RPMI7951 (cell line): ENCODE measurements around the gene CD47. TPM values are rescaled to one million over a fixed set of nuclear protein-coding genes. Genes with fewer than 3 reads are reported as not detected.
A peak's percentile ranks its signal among the peaks of the same experiment; 100 is the strongest.

ENCODE experiments used
- DNase-seq: peaks from one replicate; pipeline ENCODE4 v3.0.0-alpha.2; 2012; ENCODE audit warnings: low read depth
- total RNA-seq: library from RNA; depleted of rRNA; stranded (reverse); fragments of >200 nt; shearing (Covaris generic); gene quantifications from 2 replicates; pipeline ENCODE4 v1.2.3, GENCODE V29; 2014

The CD47 gene
- total RNA-seq, 1 experiment from 2014 or later, result 93.7 TPM

- no peak for DNase-seq
Observed at GRCh38 chr3:108053067-108053466, 37.8 kb downstream of the CD47 start.

- DNase-seq, result peak; percentile 59
Observed at GRCh38 chr3:108051005-108051404, 39.8 kb downstream of the CD47 start.

DNA sequence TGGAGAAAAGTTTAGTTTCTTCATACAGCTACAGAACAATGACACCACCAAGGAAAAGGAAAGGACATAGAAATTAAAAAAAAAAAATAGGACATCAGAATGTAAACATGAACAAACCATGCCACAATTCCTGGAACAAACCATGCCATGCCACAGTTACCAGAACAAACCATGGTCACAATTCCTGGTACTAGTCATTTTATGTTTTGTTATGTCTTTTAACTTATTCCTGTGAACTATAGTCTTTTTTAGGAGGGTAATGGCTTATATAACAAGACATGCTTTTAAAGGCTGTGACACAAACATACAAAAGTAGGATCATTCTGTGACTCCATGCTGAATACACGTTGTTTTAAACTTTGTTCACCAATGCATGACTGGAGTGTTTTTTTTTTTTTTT is 42.8 kb downstream of the CD47 start:
- no peak for DNase-seq

DNA sequence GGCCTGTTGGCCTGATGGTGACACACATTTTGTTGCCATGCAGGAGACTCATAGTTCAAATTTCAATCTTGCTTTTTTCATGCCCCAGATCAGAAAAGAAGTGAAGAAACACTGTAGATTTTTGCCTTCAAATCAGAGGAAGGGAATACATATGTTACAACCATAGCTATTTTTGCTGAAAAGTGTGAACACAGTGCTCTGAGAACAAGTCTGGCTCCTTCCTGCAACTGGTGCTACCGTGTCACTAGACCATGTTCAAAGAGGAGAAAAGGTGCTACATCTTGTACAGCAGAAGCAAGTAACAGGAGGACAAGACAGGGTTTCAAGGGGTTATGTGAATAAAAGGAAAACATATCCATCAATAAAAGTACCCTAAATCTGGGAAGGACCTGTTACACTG is 44.6 kb downstream of the CD47 start:
- DNase-seq, result no peak

- DNase-seq, result no peak
Observed at GRCh38 chr3:108044699-108045098, 46.1 kb downstream of the CD47 start.

- no peak for DNase-seq
Observed at GRCh38 chr3:108042300-108042699, 48.5 kb downstream of the CD47 start.

DNA sequence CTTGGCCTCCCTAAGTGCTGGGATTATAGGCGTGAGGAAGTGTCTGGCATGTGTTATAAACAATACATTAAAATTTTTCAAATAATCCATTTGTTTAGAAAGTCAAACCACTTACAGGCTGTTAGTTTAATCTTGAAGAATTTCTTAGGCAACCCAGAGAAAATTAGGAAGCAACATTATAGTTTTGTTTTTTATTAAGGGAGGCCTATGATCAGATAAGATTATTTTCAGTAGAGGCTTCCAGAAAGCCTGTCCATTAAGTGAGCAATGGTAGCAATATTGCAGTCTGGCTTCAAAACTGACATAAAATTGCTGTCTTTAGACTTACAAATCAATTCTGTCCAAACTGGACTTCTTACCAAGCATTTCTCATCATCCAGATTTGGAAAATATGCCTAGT is 49.6 kb downstream of the CD47 start:
- DNase-seq, result no peak

- no peak for DNase-seq
Observed at GRCh38 chr3:108037770-108038169, 53.1 kb downstream of the CD47 start.

DNA sequence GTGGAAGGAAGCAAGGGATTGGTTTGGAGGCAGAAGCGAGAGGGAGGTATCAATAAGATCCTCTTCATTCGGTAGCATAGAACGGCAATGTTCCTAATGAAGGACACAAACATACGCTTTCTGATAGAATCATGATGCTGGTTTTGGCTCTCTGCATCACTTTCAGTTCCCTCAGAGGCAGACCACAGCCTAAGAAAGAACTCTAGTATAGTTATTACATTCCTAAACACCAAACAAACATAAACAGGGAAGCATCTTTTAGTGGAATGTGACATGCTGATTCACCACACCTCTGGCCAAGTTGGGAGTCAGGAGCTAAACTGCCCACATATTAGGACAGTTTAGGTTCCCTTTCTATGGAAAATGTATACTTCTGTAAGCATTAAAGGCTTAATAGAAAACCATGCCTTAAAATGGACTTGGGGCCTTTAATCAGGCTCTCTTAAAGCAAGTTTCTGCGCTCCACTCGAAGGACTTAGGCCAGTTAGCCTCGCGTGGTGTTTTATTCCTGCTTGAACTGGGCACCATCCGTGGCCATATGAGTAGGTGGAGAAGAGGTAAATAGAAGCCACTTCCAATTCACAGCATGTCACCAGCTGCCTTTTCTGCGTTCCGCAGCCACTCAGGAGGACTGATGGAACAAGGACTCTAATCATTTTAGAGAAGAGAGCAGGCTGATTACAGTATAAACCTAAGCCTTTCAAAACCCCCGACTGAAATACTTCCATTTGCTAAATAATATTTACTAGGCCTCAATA is 53.7 kb downstream of the CD47 start:
- no peak for DNase-seq

GRCh38 chr3:108036401-108036800 is 54.4 kb downstream of the CD47 start:
- DNase-seq, result no peak

GRCh38 chr3:108035751-108036150 is 55.1 kb downstream of the CD47 start:
- no peak for DNase-seq

- peak; percentile 16 for DNase-seq
Observed at GRCh38 chr3:108031895-108032294, 58.9 kb downstream of the CD47 start.

- DNase-seq, result no peak
Observed at GRCh38 chr3:108030960-108031359, 59.9 kb downstream of the CD47 start.

GRCh38 chr3:108029466-108029865 is 61.4 kb downstream of the CD47 start:
- DNase-seq, result no peak

DNA sequence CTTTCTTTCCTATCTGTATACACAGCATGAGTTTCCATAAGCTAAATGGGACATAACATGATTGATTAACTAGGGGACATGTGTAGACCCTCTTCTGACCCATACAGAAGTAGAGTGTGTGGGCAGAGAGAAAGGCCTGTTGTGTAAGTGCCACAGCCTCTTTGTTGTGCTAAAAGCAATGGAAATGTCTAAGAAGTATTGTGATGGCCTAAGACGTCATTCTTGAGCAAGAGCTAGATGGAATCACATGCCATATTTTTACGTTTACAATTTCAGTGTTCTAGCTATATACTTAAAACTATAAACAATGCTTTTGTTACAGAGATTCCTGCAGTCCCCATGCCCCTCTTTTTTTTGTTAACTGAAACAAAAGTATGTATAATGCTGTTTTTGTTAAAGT is 61.9 kb downstream of the CD47 start:
- DNase-seq, result no peak

DNA sequence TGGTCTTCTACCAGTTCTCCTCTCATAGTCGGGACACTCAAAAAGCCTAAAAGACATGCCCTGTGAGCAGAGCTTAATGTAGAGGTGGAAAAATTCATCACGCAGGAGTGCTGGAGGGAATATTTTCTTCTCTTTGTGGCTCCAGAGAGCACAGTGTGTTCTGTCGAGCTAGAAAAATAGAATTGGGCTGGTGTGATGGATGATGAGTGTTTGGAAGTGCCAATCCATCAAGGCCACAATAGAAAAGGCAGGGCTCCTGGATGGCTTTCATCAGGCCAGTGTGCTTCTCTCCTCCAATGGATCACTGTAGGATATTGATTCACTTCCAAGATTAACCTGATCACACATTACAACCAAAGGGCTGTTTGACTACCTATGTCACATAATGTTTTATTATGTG is 65.7 kb downstream of the CD47 start:
- no peak for DNase-seq

DNA sequence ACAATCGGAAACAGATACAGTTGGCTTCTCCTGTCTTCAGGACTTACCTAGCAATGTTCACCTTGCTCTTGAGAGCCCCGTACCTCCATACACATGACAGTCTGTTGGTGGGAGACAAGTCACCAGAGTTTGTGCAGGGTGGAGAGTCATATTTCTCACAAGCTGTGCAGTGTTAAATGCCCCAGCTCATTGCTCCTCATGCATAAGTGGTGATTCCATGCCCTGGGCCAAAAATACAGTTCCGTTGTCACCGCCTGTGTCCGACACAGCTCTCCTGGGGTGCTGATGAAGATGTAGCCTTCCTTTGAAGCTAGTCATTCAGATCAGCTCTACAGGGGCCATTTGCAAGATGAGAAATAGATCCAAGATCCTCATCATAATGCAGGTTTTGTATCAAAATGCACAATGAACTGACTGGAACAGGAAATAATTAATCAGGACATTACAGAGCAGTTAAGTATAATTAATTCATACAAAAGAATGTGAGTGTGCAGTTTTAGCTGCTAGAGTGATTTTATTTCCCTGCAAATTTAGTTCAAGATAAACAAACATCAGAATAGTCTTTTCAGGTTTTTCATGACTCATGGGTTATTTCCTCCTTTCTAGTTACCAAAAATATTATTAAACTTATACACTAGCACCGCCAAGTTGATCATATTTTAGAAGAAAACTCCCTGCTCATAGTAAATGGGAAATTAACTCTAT is 66.5 kb downstream of the CD47 start:
- DNase-seq, result no peak

- DNase-seq, result no peak
Observed at GRCh38 chr3:108022256-108023150, 68.3 kb downstream of the CD47 start.

DNA sequence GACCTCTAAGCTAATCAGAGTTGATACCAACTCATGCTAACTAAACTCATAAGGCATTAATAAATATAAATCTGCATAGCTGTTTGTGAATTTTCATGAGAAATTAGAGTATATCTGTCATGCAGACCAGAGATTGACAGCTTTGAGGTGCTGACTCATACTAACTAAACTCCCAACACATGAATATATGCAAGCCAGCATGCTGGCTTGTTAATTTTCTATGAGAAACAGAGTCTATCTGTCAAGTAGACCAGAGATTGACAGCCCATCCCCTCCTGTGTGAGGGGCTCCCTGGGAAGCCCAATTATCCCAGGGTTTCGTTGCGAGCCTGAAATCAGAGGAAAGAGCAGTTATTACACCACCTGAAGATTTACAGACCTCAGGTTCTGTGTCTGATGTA is 69.3 kb downstream of the CD47 start:
- no peak for DNase-seq

- no peak for DNase-seq
Observed at GRCh38 chr3:108021131-108021530, 69.7 kb downstream of the CD47 start.

DNA sequence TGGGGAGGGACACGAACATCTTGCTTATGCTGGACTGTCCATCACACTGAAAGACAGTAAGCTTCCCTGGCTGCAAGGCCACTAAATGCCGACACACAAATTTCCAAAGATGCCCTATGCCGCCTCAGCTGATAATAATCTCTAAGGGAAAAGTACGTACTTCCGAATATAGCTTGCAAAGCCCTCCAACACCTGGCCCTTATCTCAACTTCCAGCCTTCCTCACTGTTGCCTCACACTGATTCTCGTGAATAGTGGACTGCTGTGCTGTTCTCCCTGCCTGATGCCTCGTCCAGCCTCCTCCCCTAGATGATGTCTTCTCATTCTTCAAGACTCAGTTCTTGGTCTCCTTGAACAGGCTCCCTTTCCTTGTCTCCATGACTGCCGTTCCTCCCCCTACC is 72.3 kb downstream of the CD47 start:
- no peak for DNase-seq

DNA sequence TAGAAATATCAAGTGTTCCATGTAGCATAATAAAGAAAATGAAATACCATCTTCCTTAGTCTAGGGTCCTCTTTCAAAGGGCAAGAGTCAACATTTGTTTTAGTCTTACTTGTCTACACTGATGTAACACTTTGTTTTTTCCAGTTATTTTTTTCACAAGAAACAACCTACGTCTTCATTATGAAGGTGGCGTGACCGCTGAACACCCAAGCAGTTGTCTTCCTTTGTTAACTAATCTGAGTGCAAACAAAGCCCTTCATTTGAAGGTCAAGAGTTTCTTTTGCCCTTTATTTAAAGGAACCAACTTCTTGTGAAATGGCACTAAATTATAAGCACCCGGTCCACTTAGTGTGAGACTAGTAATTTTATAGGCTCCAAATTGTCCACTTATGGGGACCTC is 73.2 kb downstream of the CD47 start:
- DNase-seq, result no peak

- no peak for DNase-seq
Observed at GRCh38 chr3:108014943-108015342, 75.9 kb downstream of the CD47 start.
